IPS-18a (cell line): ENCODE data around the gene NEUROG3.

Experiments used
- H3K27ac ChIP-seq: one replicate; pipeline ENCODE4 v1.5.1; 2013; ENCODE audit warnings: low read length
- H3K27me3 ChIP-seq: one replicate; pipeline ENCODE4 v1.6.1; 2013; ENCODE audit warnings: mild to moderate bottlenecking, low read length; ENCODE audit not compliant: control insufficient read depth, insufficient read depth
- H3K36me3 ChIP-seq: one replicate; pipeline ENCODE4 v1.6.1; 2013; ENCODE audit warnings: low read depth, low read length; ENCODE audit not compliant: control insufficient read depth
- H3K4me1 ChIP-seq: one replicate; pipeline ENCODE4 v1.6.1; 2013; ENCODE audit warnings: low read depth, low read length; ENCODE audit not compliant: control insufficient read depth
- H3K4me3 ChIP-seq: one replicate; pipeline ENCODE4 v1.5.1; 2013; ENCODE audit warnings: low read length
- H3K9ac ChIP-seq: one replicate; pipeline ENCODE4 v1.6.1; 2013; ENCODE audit warnings: mild to moderate bottlenecking, low read length, moderate library complexity
- H3K9me3 ChIP-seq: one replicate; pipeline ENCODE4 v1.6.1; 2013; ENCODE audit warnings: low read depth, low read length; ENCODE audit not compliant: control insufficient read depth

NEUROG3 gene

GRCh38 chr10:69570050-69570816, 3.0 kb downstream of the NEUROG3 start:
- Histone ChIP-seq H3K36me3 (no peaks in the 10 kb centered on the region), H3K4me1 (peaks cover 61% of the 10 kb centered on the region), H3K9me3 (no peaks in the 10 kb centered on the region), H3K27me3 (peaks cover 100% of the 10 kb centered on the region), H3K27ac (no peak overlapping the region), H3K4me3 (peak overlapping the region; percentile 63), H3K9ac (no peak overlapping the region)

- Histone ChIP-seq H3K27me3 (peaks cover 100% of the 10 kb centered on the region), H3K4me3 (peak overlapping the region; percentile 63), H3K9ac (peak overlapping the region; percentile 53), H3K4me1 (peaks cover 61% of the 10 kb centered on the region), H3K9me3 (no peaks in the 10 kb centered on the region), H3K36me3 (no peaks in the 10 kb centered on the region), H3K27ac (no peak overlapping the region)
These were observed 3.8 kb downstream of the NEUROG3 start for GRCh38 chr10:69569396-69569934.

- peak overlapping the region; percentile 63 for H3K4me3 ChIP-seq
- H3K27me3 ChIP-seq = peaks cover 100% of the 10 kb centered on the region
- H3K36me3 ChIP-seq = no peaks in the 10 kb centered on the region
- H3K4me1 ChIP-seq = peaks cover 56% of the 10 kb centered on the region
- H3K27ac ChIP-seq = no peak overlapping the region
- H3K9ac ChIP-seq = peak overlapping the region; percentile 53
- no peaks in the 10 kb centered on the region for H3K9me3 ChIP-seq
These were observed 4.5 kb downstream of the NEUROG3 start for GRCh38 chr10:69568472-69569395.

GRCh38 chr10:69567920-69568319, 5.3 kb downstream of the NEUROG3 start:
- H3K9ac ChIP-seq = no peak overlapping the region
- no peaks in the 10 kb centered on the region for H3K36me3 ChIP-seq
- H3K27ac ChIP-seq = no peak overlapping the region
- H3K9me3 ChIP-seq = no peaks in the 10 kb centered on the region
- peaks cover 49% of the 10 kb centered on the region for H3K4me1 ChIP-seq
- peak overlapping the region; percentile 63 for H3K4me3 ChIP-seq
- peaks cover 95% of the 10 kb centered on the region for H3K27me3 ChIP-seq

- H3K9ac ChIP-seq = no peak overlapping the region
- H3K27me3 ChIP-seq = peaks cover 56% of the 10 kb centered on the region
- no peaks in the 10 kb centered on the region for H3K36me3 ChIP-seq
- no peaks in the 10 kb centered on the region for H3K9me3 ChIP-seq
- H3K4me1 ChIP-seq = peaks cover 13% of the 10 kb centered on the region
- no peak overlapping the region for H3K4me3 ChIP-seq
- no peak overlapping the region for H3K27ac ChIP-seq
These were observed 10.4 kb downstream of the NEUROG3 start for GRCh38 chr10:69562731-69563254.

GRCh38 chr10:69559525-69559924, 13.7 kb downstream of the NEUROG3 start:
- Histone ChIP-seq H3K4me3 (no peak overlapping the region), H3K9ac (no peak overlapping the region), H3K27me3 (peaks cover 24% of the 10 kb centered on the region), H3K36me3 (no peaks in the 10 kb centered on the region), H3K9me3 (no peaks in the 10 kb centered on the region), H3K27ac (no peak overlapping the region), H3K4me1 (peaks cover 7% of the 10 kb centered on the region)

- H3K9me3 ChIP-seq = no peaks in the 10 kb centered on the region
- no peaks in the 10 kb centered on the region for H3K36me3 ChIP-seq
- H3K27ac ChIP-seq = no peak overlapping the region
- H3K4me1 ChIP-seq = peaks cover 7% of the 10 kb centered on the region
- H3K4me3 ChIP-seq = no peak overlapping the region
- peaks cover 14% of the 10 kb centered on the region for H3K27me3 ChIP-seq
- no peak overlapping the region for H3K9ac ChIP-seq
These were observed 14.7 kb downstream of the NEUROG3 start for GRCh38 chr10:69558559-69558958.

GRCh38 chr10:69554611-69555010, 18.6 kb downstream of the NEUROG3 start:
- H3K4me1 ChIP-seq = peaks cover 2% of the 10 kb centered on the region
- H3K9me3 ChIP-seq = peaks cover 12% of the 10 kb centered on the region
- no peak overlapping the region for H3K9ac ChIP-seq
- H3K4me3 ChIP-seq = no peak overlapping the region
- H3K27me3 ChIP-seq = no peaks in the 10 kb centered on the region
- no peak overlapping the region for H3K27ac ChIP-seq
- no peaks in the 10 kb centered on the region for H3K36me3 ChIP-seq

- no peak overlapping the region for H3K27ac ChIP-seq
- peaks cover 19% of the 10 kb centered on the region for H3K9me3 ChIP-seq
- H3K27me3 ChIP-seq = no peaks in the 10 kb centered on the region
- H3K36me3 ChIP-seq = no peaks in the 10 kb centered on the region
- no peak overlapping the region for H3K4me3 ChIP-seq
- no peaks in the 10 kb centered on the region for H3K4me1 ChIP-seq
- H3K9ac ChIP-seq = no peak overlapping the region
These were observed 19.9 kb downstream of the NEUROG3 start for GRCh38 chr10:69553328-69553727.

GRCh38 chr10:69552268-69552667, 21.0 kb downstream of the NEUROG3 start:
- Histone ChIP-seq H3K4me3 (no peak overlapping the region), H3K27me3 (no peaks in the 10 kb centered on the region)

GRCh38 chr10:69549959-69550358, 23.3 kb downstream of the NEUROG3 start:
- H3K27me3 ChIP-seq = no peaks in the 10 kb centered on the region
- H3K36me3 ChIP-seq = no peaks in the 10 kb centered on the region
- no peak overlapping the region for H3K9ac ChIP-seq
- H3K4me1 ChIP-seq = peaks cover 5% of the 10 kb centered on the region
- H3K27ac ChIP-seq = no peak overlapping the region
- peaks cover 19% of the 10 kb centered on the region for H3K9me3 ChIP-seq
- no peak overlapping the region for H3K4me3 ChIP-seq

More at GRCh38 chr10:69552268-69552667, 21.0 kb downstream of the NEUROG3 start:
- no peaks in the 10 kb centered on the region for H3K4me1 ChIP-seq
- H3K9ac ChIP-seq = no peak overlapping the region
- no peaks in the 10 kb centered on the region for H3K36me3 ChIP-seq
- peaks cover 19% of the 10 kb centered on the region for H3K9me3 ChIP-seq
- no peak overlapping the region for H3K27ac ChIP-seq
